Measurements from ENCODE around the gene TIMP4.

GRCh38 chr3:12158387-12159226 lies at the start of gene TIMP4:
- TF ChIP-seq CTCF (optimal IDR thresholded peaks at IDR 0.05 in 1 of 3, IDR thresholded peaks at IDR 0.05 in 1 of 3, conservative IDR thresholded peaks at IDR 0.05 in 1 of 3; ENCODE audit: extremely low read depth in 1 of 3, insufficient read depth in 2 of 3, low read length in 3 of 3) (no peak), EZH2 (IDR thresholded peaks at IDR 0.05; ENCODE audit: low read length) (no peak)
